GM19351 (cell line): ENCODE measurements around the gene CLEC16A.

ENCODE experiments used
- ATAC-seq: cut with Tn5 transposase; IDR thresholded peaks from one replicate; pipeline ENCODE4 v1.9.1; 2021; ENCODE audit warnings: mild to moderate bottlenecking, moderate library complexity; ENCODE audit not compliant: unreplicated experiment

Gene CLEC16A

GRCh38 chr16:11133344-11133943, 189.1 kb downstream of the CLEC16A start:
- no peak for ATAC-seq

- ATAC-seq: no peak
Measured at GRCh38 chr16:11134722-11135463, 190.5 kb downstream of the CLEC16A start.

- ATAC-seq: no peak
Measured at GRCh38 chr16:11135464-11135973, 191.2 kb downstream of the CLEC16A start.

- no peak for ATAC-seq
Measured at GRCh38 chr16:11136600-11136999, 192.2 kb downstream of the CLEC16A start.

GRCh38 chr16:11138022-11138768, 193.8 kb downstream of the CLEC16A start:
- no peak for ATAC-seq

- ATAC-seq: no peak
Measured at GRCh38 chr16:11138769-11139325, 194.5 kb downstream of the CLEC16A start.

GRCh38 chr16:11139326-11140097, 195.1 kb downstream of the CLEC16A start:
- no peak for ATAC-seq

- no peak for ATAC-seq
Measured at GRCh38 chr16:11140098-11140375, 195.7 kb downstream of the CLEC16A start.

GRCh38 chr16:11140466-11140865, 196.1 kb downstream of the CLEC16A start:
- ATAC-seq: no peak

- no peak for ATAC-seq
Measured at GRCh38 chr16:11140867-11141266, 196.5 kb downstream of the CLEC16A start.

- no peak for ATAC-seq
Measured at GRCh38 chr16:11141409-11142260, 197.3 kb downstream of the CLEC16A start.

- ATAC-seq: no peak
Measured at GRCh38 chr16:11142261-11142630, 197.9 kb downstream of the CLEC16A start.

GRCh38 chr16:11142951-11143350, 198.6 kb downstream of the CLEC16A start:
- no peak for ATAC-seq

- ATAC-seq: no peak
Measured at GRCh38 chr16:11143372-11144035, 199.1 kb downstream of the CLEC16A start.

GRCh38 chr16:11144122-11144521, 199.8 kb downstream of the CLEC16A start:
- no peak for ATAC-seq

GRCh38 chr16:11145173-11145818, 200.9 kb downstream of the CLEC16A start:
- ATAC-seq: no peak

GRCh38 chr16:11145819-11146211, 201.5 kb downstream of the CLEC16A start:
- ATAC-seq: no peak

- no peak for ATAC-seq
Measured at GRCh38 chr16:11147033-11147753, 202.8 kb downstream of the CLEC16A start.
